Placental epithelial cell (primary cell): ENCODE measurements around the gene ATP6V1C2. TPM values are rescaled to one million over a fixed set of nuclear protein-coding genes. Genes with fewer than 3 reads are reported as not detected.

Experiments
- small RNA-seq: library from RNA; depleted of rRNA; stranded (forward); fragments of <200 nt; gene quantifications from one replicate; pipeline ENCODE3, GENCODE V24; 2012
- total RNA-seq: library from RNA; depleted of rRNA; stranded (reverse); fragments of >200 nt; gene quantifications from 2 replicates; pipeline ENCODE4 v1.2.3, GENCODE V29; 2012

The ATP6V1C2 gene
- total RNA-seq, result under 0.01 TPM in 1 of 2 replicates, not detected in the other

GRCh38 chr2:10721396-10722251 is at the start of gene ATP6V1C2:
Gene ATP6V1C2, plus strand, starts transcription at chr2:10721630. Its CDS starts 1,220 bp downstream, at chr2:10722850.

GRCh38 chr2:10812362-10813162 is 91.1 kb downstream of the ATP6V1C2 start, which contains the start of gene PDIA6:
Gene PDIA6, minus strand, starts transcription at chr2:10812785. Its CDS starts 89 bp downstream, at chr2:10812696.

Small RNAs within 50 kb of the gene (small RNA-seq; reads per million reads assigned to genes)
- gene RNU7-138P (not detected), gene RNU7-176P (not detected)

Other genes starting within 250 kb of the ATP6V1C2 start
- gene NOL10, start 31.7 kb upstream of the ATP6V1C2 start, total RNA-seq, result 33.8 and 39.0 TPM in 2 replicates
- gene PDIA6, start 91.2 kb downstream of the ATP6V1C2 start, total RNA-seq, result 234 and 331 TPM in 2 replicates
- not detected in 2 replicates for gene KCNF1, start 190.3 kb downstream of the ATP6V1C2 start, total RNA-seq